Spleen (tissue), 11 donors: ENCODE results near the gene RNF207. TPM values are rescaled to one million over a fixed set of nuclear protein-coding genes. Genes with fewer than 3 reads are reported as not detected.

Source experiments
- DNase-seq: peaks from one replicate; pipeline ENCODE4 v3.0.0-alpha.2; 2020
- H3K27ac ChIP-seq, 8 donors: fragments of 200-600 bp; sonication (generic) in 7 of 8; 1 replicate in 4 of 8; 2 replicates in 4 of 8; pipeline versions ENCODE4 v1.5.0 to v1.8.0; 2016 to 2021; ENCODE audit warnings: inconsistent platforms in 4 of 8, mild to moderate bottlenecking in 4 of 8, moderate library complexity in 1 of 8
- H3K27me3 ChIP-seq, 7 donors: fragments of 200-600 bp; sonication (generic) in 6 of 7; replicated peaks in 1 of 7; 1 replicate in 4 of 7; 2 replicates in 3 of 7; pipeline versions ENCODE4 v1.5.0 to v1.8.0; 2016 to 2021; ENCODE audit warnings: inconsistent platforms in 3 of 7, mild to moderate bottlenecking in 1 of 7
- H3K36me3 ChIP-seq, 6 donors: fragments of 200-600 bp; sonication (generic) in 5 of 6; 1 replicate in 4 of 6; 2 replicates in 2 of 6; pipeline versions ENCODE4 v1.5.0 to v1.8.0; 2016 to 2021; ENCODE audit warnings: inconsistent platforms in 2 of 6
- H3K4me1 ChIP-seq, 6 donors: fragments of 200-600 bp; sonication (generic) in 5 of 6; 1 replicate in 3 of 6; 2 replicates in 3 of 6; pipeline versions ENCODE4 v1.5.0 to v1.8.0; 2016 to 2021; ENCODE audit warnings: inconsistent platforms in 3 of 6
- H3K4me3 ChIP-seq, 8 donors: fragments of 200-600 bp; sonication (generic) in 7 of 8; 1 replicate in 4 of 8; 2 replicates in 4 of 8; pipeline versions ENCODE4 v1.5.0 to v1.8.0; 2016 to 2021; ENCODE audit warnings: inconsistent platforms in 4 of 8, mild to moderate bottlenecking in 4 of 8, moderate library complexity in 2 of 8
- H3K9me3 ChIP-seq, 8 donors: fragments of 200-600 bp; sonication (generic) in 7 of 8; 1 replicate in 4 of 8; 2 replicates in 4 of 8; pipeline versions ENCODE4 v1.5.0 to v1.8.0; 2016 to 2021; ENCODE audit warnings: inconsistent platforms in 4 of 8
- POLR2A ChIP-seq, 3 donors: fragments of 450-650 bp; IDR thresholded peaks; one replicate each; pipeline ENCODE4 v1.5.1; 2017; ENCODE audit warnings: antibody characterized with exemption in 3 of 3, mild to moderate bottlenecking in 1 of 3
- POLR2AphosphoS5 ChIP-seq, 3 donors: sonication (generic); formaldehyde crosslinking; IDR thresholded peaks; one replicate each; pipeline ENCODE4 v1.5.1; 2017; ENCODE audit warnings: antibody characterized with exemption in 3 of 3
- WGBS, 5 donors: extraction: QIAGEN DNeasy Blood & Tissue Kit in 3 of 5; methylation state at CpG; one replicate each; pipeline versions ENCODE4 v1.1.5 to v1.1.7; 2013 to 2018; 5-methylcytosine and 5-hydroxymethylcytosine counted together
- intact Hi-C: fragments of 100-400 bp; cut with DNase I; formaldehyde crosslinking; loops from one replicate; pipeline ENCODE4 v1.15.0; 2023; ENCODE audit warnings: low total_unique reads
- polyA plus RNA-seq, 3 donors: library from polyadenylated mRNA; stranded (reverse); fragments of 200-250 nt; gene quantifications; one replicate each; pipeline ENCODE4 v1.2.1, GENCODE V29; 2013
- total RNA-seq, 7 donors: library from RNA; depleted of rRNA in 3 of 7; stranded (reverse); fragments of >200 nt in 3 of 7; fragmentation: NEBNext Ultra II Directional in 4 of 7; extraction: Animal tissue kit (Norgen Biotek cat#: 25700) in 4 of 7; gene quantifications; one replicate each; pipeline versions ENCODE4 v1.1.0 to v1.2.1, GENCODE V29; 2016 to 2021
- TF ChIP-seq, protein P1 (sequence below), 11 experiments: fragments of 200-600 bp in 7 of 11; fragments of 450-650 bp in 4 of 11; sonication (generic) in 4 of 11; IDR thresholded peaks in 8 of 11; conservative IDR thresholded peaks in 3 of 11; 1 replicate in 7 of 11; 2 replicates in 4 of 11; pipeline versions ENCODE4 v1.4.0 to v1.8.0; 2016 to 2021; ENCODE audit warnings: antibody characterized with exemption in 11 of 11, inconsistent platforms in 4 of 11, mild to moderate bottlenecking in 1 of 11
- donor health status: healthy with polysubstance abuse.
- donor health status: DM: no; HTN: no; CAD: no; lungs with moderate emphysema.
- donor health status: DM: no; HTN: no; CAD: no.
- donor health status: Bipolar disorder and iron deficiency.
- donor health status: healthy.
- donor health status: DM: no; HTN: no; CAD: no.
- donor health status: DM: yes; HTN: yes; CAD: no.

Gene RNF207
- total and polyA plus RNA-seq, 10 donors, result 2.8 to 12.5 (median 6.3) TPM

GRCh38 chr1:6269720-6270400 lies 63.9 kb downstream of the RNF207 start:
- intact Hi-C loops, result no loop called here
- TF ChIP-seq POLR2AphosphoS5 (IDR thresholded peaks at IDR 0.05) (no peak), POLR2A (IDR thresholded peaks at IDR 0.05) (no peak)
- TF ChIP-seq, protein P1, sequence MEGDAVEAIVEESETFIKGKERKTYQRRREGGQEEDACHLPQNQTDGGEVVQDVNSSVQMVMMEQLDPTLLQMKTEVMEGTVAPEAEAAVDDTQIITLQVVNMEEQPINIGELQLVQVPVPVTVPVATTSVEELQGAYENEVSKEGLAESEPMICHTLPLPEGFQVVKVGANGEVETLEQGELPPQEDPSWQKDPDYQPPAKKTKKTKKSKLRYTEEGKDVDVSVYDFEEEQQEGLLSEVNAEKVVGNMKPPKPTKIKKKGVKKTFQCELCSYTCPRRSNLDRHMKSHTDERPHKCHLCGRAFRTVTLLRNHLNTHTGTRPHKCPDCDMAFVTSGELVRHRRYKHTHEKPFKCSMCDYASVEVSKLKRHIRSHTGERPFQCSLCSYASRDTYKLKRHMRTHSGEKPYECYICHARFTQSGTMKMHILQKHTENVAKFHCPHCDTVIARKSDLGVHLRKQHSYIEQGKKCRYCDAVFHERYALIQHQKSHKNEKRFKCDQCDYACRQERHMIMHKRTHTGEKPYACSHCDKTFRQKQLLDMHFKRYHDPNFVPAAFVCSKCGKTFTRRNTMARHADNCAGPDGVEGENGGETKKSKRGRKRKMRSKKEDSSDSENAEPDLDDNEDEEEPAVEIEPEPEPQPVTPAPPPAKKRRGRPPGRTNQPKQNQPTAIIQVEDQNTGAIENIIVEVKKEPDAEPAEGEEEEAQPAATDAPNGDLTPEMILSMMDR (IDR thresholded peaks at IDR 0.05 in 8 of 11, conservative IDR thresholded peaks at IDR 0.05 in 3 of 11), result no peak
- Histone ChIP-seq H3K4me3 (no peak overlapping the region), H3K9me3 (no peaks in the 10 kb centered on the region), H3K27ac (no peak overlapping the region), H3K27me3 (no peaks in the 10 kb centered on the region), H3K36me3 (peaks cover 0 to 9% (median 0%) of the 10 kb centered on the region in 6 donors), H3K4me1 (no peaks in the 10 kb centered on the region)
- 81 to 93% (median 90%) methylated on average over 13 to 22 of the region's 22 CpGs for WGBS, 5 donors
- no peak for DNase-seq

GRCh38 chr1:6270401-6270800 lies 64.5 kb downstream of the RNF207 start:
- TF ChIP-seq POLR2A (IDR thresholded peaks at IDR 0.05) (no peak), POLR2AphosphoS5 (IDR thresholded peaks at IDR 0.05) (no peak)
- TF ChIP-seq, protein P1 (IDR thresholded peaks at IDR 0.05 in 8 of 11, conservative IDR thresholded peaks at IDR 0.05 in 3 of 11), result no peak
- Histone ChIP-seq H3K27me3 (no peaks in the 10 kb centered on the region), H3K36me3 (peaks cover 0 to 9% (median 0%) of the 10 kb centered on the region in 6 donors), H3K4me3 (no peak overlapping the region), H3K27ac (no peak overlapping the region), H3K9me3 (no peaks in the 10 kb centered on the region), H3K4me1 (no peaks in the 10 kb centered on the region)
- 81 to 89% (median 85%) methylated on average over 4 to 8 of the region's 8 CpGs for WGBS, 5 donors
- intact Hi-C loops, result no loop called here
- DNase-seq, result no peak

Other genes with a start within 250 kb of the RNF207 start
- 10 to 100 TPM in 5 of 7 donors, 1 to 10 TPM in 2; 8.4 to 17.5 (median 10.9) TPM for gene NPHP4, start 213.7 kb upstream of the RNF207 start, total RNA-seq
- 1 to 10 TPM; 1.2 to 3.4 (median 2.6) TPM for gene NPHP4, start 213.7 kb upstream of the RNF207 start, polyA plus RNA-seq
- gene KCNAB2, start 160.2 kb upstream of the RNF207 start, total RNA-seq, result 100 to 1,000 TPM in 4 of 7 donors, 10 to 100 TPM in 3; 80.3 to 135 (median 109) TPM
- gene KCNAB2, start 160.2 kb upstream of the RNF207 start, polyA plus RNA-seq, result 10 to 100 TPM; 23.2 to 51.5 (median 23.9) TPM
- gene CHD5, start 25.8 kb upstream of the RNF207 start, total RNA-seq, result under 1 TPM; 0.09 to 0.44 (median 0.17) TPM
- under 1 TPM; 0.04 to 0.10 (median 0.08) TPM for gene CHD5, start 25.8 kb upstream of the RNF207 start, polyA plus RNA-seq
- 100 to 1,000 TPM; 106 to 424 (median 304) TPM for gene RPL22, start 6.5 kb upstream of the RNF207 start, total RNA-seq
- 1,000 to 10,000 TPM in 2 of 3 donors, 100 to 1,000 TPM in 1; 500 to 1,105 (median 1,034) TPM for gene RPL22, start 6.5 kb upstream of the RNF207 start, polyA plus RNA-seq
- 10 to 100 TPM; 19.8 to 34.6 (median 30.7) TPM for gene ICMT, start 29.8 kb downstream of the RNF207 start, total RNA-seq
- gene ICMT, start 29.8 kb downstream of the RNF207 start, polyA plus RNA-seq, result 10 to 100 TPM in 1 of 3 donors, 1 to 10 TPM in 2; 5.2 to 13.3 (median 8.3) TPM
- not detected for gene HES3, start 38.1 kb downstream of the RNF207 start, total RNA-seq
- gene HES3, start 38.1 kb downstream of the RNF207 start, polyA plus RNA-seq, result not detected
- 10 to 100 TPM in 6 of 7 donors, 1 to 10 TPM in 1; 7.1 to 26.6 (median 12.9) TPM for gene GPR153, start 55.0 kb downstream of the RNF207 start, total RNA-seq
- 1 to 10 TPM; 2.1 to 5.7 (median 2.5) TPM for gene GPR153, start 55.0 kb downstream of the RNF207 start, polyA plus RNA-seq
- gene ACOT7, start 187.6 kb downstream of the RNF207 start, total RNA-seq, result 10 to 100 TPM; 11.3 to 31.5 (median 18.1) TPM
- gene ACOT7, start 187.6 kb downstream of the RNF207 start, polyA plus RNA-seq, result 10 to 100 TPM; 10.6 to 26.7 (median 22.5) TPM
- gene HES2, start 213.8 kb downstream of the RNF207 start, total RNA-seq, result under 1 TPM in 2 of 7 donors, not detected in 5; 0.22 to 0.26 TPM
- 1 to 10 TPM in 1 of 3 donors, under 1 TPM in 1, not detected in 1; 0.02 to 1.3 TPM for gene HES2, start 213.8 kb downstream of the RNF207 start, polyA plus RNA-seq
- 1 to 10 TPM in 4 of 7 donors, under 1 TPM in 2, not detected in 1; 0.43 to 6.0 (median 1.5) TPM for gene ESPN, start 218.7 kb downstream of the RNF207 start, total RNA-seq
- gene ESPN, start 218.7 kb downstream of the RNF207 start, polyA plus RNA-seq, result under 1 TPM; 0.26 to 0.54 (median 0.50) TPM